Activated B cell treated with CpG ODN at 0.5 μM for 24 hours (primary cell): ENCODE measurements around the gene UBE2E1. TPM values are rescaled to one million over a fixed set of nuclear protein-coding genes. Genes with fewer than 3 reads are reported as not detected.

Experiments
- ATAC-seq: fragments of 200-7000 bp; cut with Tn5 transposase; one replicate; pipeline ENCODE4 v1.10.0; 2021; ENCODE audit warnings: low read depth, mild to moderate bottlenecking, moderate library complexity
- CTCF ChIA-PET: fragments of 350-600 bp; sonication (Branson Sonifier 250); formaldehyde crosslinking; loops from one replicate; lab custom pipeline; 2021; ENCODE audit warnings: antibody characterized with exemption; lab: Charles Lee
- POLR2A ChIA-PET: fragments of 350-600 bp; sonication (Branson Sonifier 250); formaldehyde crosslinking; loops from one replicate; lab custom pipeline; 2021; ENCODE audit warnings: antibody characterized with exemption; lab: Charles Lee
- DNase-seq: peaks from one replicate; pipeline ENCODE4 v3.0.0; 2022
- H3K27ac Mint-ChIP-seq: one replicate; pipeline ENCODE4 v1.8.0; 2020; ENCODE audit warnings: mixed read lengths
- H3K27me3 Mint-ChIP-seq: one replicate; pipeline ENCODE4 v1.8.0; 2021; ENCODE audit warnings: mixed read lengths
- H3K36me3 Mint-ChIP-seq: one replicate; pipeline ENCODE4 v1.8.0; 2021; ENCODE audit warnings: low read depth, mixed read lengths
- H3K4me1 Mint-ChIP-seq: one replicate; pipeline ENCODE4 v1.8.0; 2021; ENCODE audit warnings: mixed read lengths
- H3K4me3 Mint-ChIP-seq: one replicate; pipeline ENCODE4 v1.8.0; 2020; ENCODE audit warnings: mild to moderate bottlenecking, mixed read lengths
- H3K9me3 Mint-ChIP-seq: one replicate; pipeline ENCODE4 v1.8.0; 2020; ENCODE audit warnings: mixed read lengths
- intact Hi-C: fragments of 100-400 bp; cut with micrococcal nuclease; formaldehyde crosslinking; loops from one replicate; pipeline ENCODE4 v1.15.1; 2024
- total RNA-seq: library from RNA; stranded (reverse); gene quantifications from 2 replicates; pipeline ENCODE4 v1.2.3, GENCODE V29; 2022
- TF ChIP-seq, protein P1 (sequence below): fragments of 200-600 bp; IDR thresholded peaks from one replicate; pipeline ENCODE4 v1.8.0; 2022; ENCODE audit warnings: antibody characterized with exemption, mild to moderate bottlenecking

UBE2E1 gene
- total RNA-seq, 1 donor from 2014 or later: 85.2 TPM

DNA sequence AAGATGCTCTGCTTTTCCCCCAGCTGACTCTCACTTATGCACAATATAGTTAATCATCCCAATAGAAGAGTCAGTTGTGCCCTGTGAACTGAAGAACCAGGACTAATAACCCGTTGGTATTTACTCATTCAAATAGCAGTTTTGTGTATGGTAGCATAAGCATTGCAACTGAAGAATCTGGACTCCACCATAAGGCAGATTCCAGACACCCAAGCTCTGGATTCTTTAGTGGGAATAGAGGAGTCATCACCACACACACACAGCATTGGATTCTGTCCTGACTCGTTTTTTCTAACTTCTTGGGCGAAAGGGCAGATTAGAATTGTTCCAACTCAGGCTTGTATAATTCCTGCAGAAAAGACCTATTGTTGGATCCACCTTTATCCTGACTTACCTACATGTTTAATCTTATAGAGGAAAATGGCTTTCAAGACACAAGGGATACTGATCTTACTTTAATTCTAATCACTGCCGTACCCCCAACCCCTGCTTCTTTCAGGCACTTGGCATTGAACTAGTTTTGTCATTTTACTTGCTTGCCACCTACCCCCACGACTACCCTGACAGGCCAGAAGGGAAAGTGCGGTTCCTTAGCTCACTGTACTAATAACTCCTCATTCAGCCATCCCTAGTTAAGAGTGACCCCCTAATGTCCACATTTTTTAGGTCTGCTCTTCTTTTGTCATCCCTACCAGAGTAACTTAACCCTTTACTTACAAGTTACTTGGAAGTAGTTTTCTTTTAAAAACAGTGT, 68.8 kb downstream of the UBE2E1 start:
- H3K4me1 Mint-ChIP-seq: peaks cover 37% of the 10 kb centered on the region
- H3K36me3 Mint-ChIP-seq: peaks cover 11% of the 10 kb centered on the region
- ATAC-seq: no peak
- intact Hi-C loops: no loop called here
- H3K27me3 Mint-ChIP-seq: no peaks in the 10 kb centered on the region
- POLR2A ChIA-PET: interaction anchor here (0.5 kb wide), 1 partner anchor 27 kb away, joined by 5 read pairs; no protein-coding TSS in a partner anchor
- H3K9me3 Mint-ChIP-seq: no peaks in the 10 kb centered on the region
- CTCF ChIA-PET: interaction anchor here (1.0 to 1.3 kb wide), 2 partner anchors 10 to 14 kb away, joined by 3 to 5 read pairs; no protein-coding TSS in a partner anchor
- no peak overlapping the region for H3K4me3 Mint-ChIP-seq
- TF ChIP-seq, protein P1, sequence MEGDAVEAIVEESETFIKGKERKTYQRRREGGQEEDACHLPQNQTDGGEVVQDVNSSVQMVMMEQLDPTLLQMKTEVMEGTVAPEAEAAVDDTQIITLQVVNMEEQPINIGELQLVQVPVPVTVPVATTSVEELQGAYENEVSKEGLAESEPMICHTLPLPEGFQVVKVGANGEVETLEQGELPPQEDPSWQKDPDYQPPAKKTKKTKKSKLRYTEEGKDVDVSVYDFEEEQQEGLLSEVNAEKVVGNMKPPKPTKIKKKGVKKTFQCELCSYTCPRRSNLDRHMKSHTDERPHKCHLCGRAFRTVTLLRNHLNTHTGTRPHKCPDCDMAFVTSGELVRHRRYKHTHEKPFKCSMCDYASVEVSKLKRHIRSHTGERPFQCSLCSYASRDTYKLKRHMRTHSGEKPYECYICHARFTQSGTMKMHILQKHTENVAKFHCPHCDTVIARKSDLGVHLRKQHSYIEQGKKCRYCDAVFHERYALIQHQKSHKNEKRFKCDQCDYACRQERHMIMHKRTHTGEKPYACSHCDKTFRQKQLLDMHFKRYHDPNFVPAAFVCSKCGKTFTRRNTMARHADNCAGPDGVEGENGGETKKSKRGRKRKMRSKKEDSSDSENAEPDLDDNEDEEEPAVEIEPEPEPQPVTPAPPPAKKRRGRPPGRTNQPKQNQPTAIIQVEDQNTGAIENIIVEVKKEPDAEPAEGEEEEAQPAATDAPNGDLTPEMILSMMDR: no peak
- H3K27ac Mint-ChIP-seq: no peak overlapping the region
- no peak for DNase-seq

GRCh38 chr3:23875113-23875725, 69.5 kb downstream of the UBE2E1 start:
- DNase-seq (no peak), ATAC-seq (no peak)
- H3K9me3 Mint-ChIP-seq: no peaks in the 10 kb centered on the region
- H3K36me3 Mint-ChIP-seq: peaks cover 11% of the 10 kb centered on the region
- no peak overlapping the region for H3K4me3 Mint-ChIP-seq
- H3K27me3 Mint-ChIP-seq: no peaks in the 10 kb centered on the region
- TF ChIP-seq, protein P1: no peak
- CTCF ChIA-PET: interaction anchor here (1.3 kb wide), 1 partner anchor 13 kb away, joined by 5 read pairs; no protein-coding TSS in a partner anchor
- no peak overlapping the region for H3K27ac Mint-ChIP-seq
- H3K4me1 Mint-ChIP-seq: peaks cover 37% of the 10 kb centered on the region
- intact Hi-C loops: no loop called here
- POLR2A ChIA-PET: no interaction called here

DNA sequence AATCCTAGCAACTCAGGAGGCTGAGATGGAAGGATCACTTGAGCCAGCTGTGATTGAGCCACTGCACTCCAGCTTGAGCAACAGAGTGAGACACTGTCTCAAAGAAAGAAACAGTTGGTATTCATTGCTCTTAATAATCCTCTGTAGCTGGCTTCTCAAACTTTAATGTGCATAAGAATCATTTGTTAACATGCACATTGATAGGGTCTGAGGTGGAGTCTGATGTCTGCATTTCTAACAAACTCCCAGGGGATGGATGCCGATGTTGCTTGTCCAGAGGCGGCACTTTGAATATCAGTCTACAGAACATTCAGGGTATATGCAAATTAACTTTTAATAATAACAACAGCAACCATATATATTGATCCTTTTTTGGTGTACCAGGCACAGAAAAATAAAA, 71.2 kb downstream of the UBE2E1 start:
- no peak overlapping the region for H3K27ac Mint-ChIP-seq
- H3K9me3 Mint-ChIP-seq: no peaks in the 10 kb centered on the region
- H3K4me3 Mint-ChIP-seq: no peak overlapping the region
- no peaks in the 10 kb centered on the region for H3K27me3 Mint-ChIP-seq
- ATAC-seq (no peak), DNase-seq (no peak)
- ChIA-PET POLR2A (interaction anchor here (0.6 to 1.1 kb wide), 2 partner anchors 40 to 70 kb away, joined by 4 read pairs; partner anchors contain the start of genes NKIRAS1 and RPL15), CTCF (interaction anchor here (0.5 to 1.4 kb wide), 3 partner anchors 15 to 45 kb away, joined by 3 read pairs; no protein-coding TSS in a partner anchor)
- intact Hi-C loops: no loop called here
- TF ChIP-seq, protein P1: no peak
- H3K4me1 Mint-ChIP-seq: peaks cover 52% of the 10 kb centered on the region
- H3K36me3 Mint-ChIP-seq: peaks cover 19% of the 10 kb centered on the region

- H3K4me3 Mint-ChIP-seq: no peak overlapping the region
- H3K27me3 Mint-ChIP-seq: no peaks in the 10 kb centered on the region
- DNase-seq: no peak
- no peak for ATAC-seq
- ChIA-PET POLR2A (interaction anchor here (1.1 kb wide), 1 partner anchor 40 kb away, joined by 4 read pairs; the partner anchor contains the start of genes NKIRAS1 and RPL15), CTCF (interaction anchor here (0.5 to 1.4 kb wide), 3 partner anchors 14 to 46 kb away, joined by 3 read pairs; no protein-coding TSS in a partner anchor)
- H3K4me1 Mint-ChIP-seq: peaks cover 52% of the 10 kb centered on the region
- intact Hi-C loops: no loop called here
- H3K36me3 Mint-ChIP-seq: peaks cover 23% of the 10 kb centered on the region
- TF ChIP-seq, protein P1: no peak
- no peaks in the 10 kb centered on the region for H3K9me3 Mint-ChIP-seq
- no peak overlapping the region for H3K27ac Mint-ChIP-seq
Observed at GRCh38 chr3:23877329-23877980, 71.7 kb downstream of the UBE2E1 start.
